OCI-LY1 (cell line): ENCODE data around the gene BRD4.
A peak's percentile ranks its signal among the peaks of the same experiment; 100 is the strongest.

ENCODE experiments used
- H2AFZ ChIP-seq: fragments of 200-600 bp; sonication (generic), shearing (Covaris generic); 2 replicates; pipeline ENCODE4 v1.6.0; 2014; ENCODE audit warnings: antibody characterized with exemption, mild to moderate bottlenecking, low read length
- H3F3A ChIP-seq: fragments of 200-600 bp; sonication (generic), shearing (Covaris generic); 2 replicates; pipeline ENCODE4 v1.6.0; 2014; ENCODE audit warnings: mild to moderate bottlenecking, antibody characterized with exemption, low read length, moderate library complexity; ENCODE audit not compliant: insufficient read depth
- H3K27ac ChIP-seq: fragments of 200-600 bp; sonication (generic); 2 replicates; pipeline ENCODE4 v1.5.1; 2014; ENCODE audit warnings: low read length, mixed run types, mild to moderate bottlenecking, low read depth; ENCODE audit not compliant: poor library complexity, severe bottlenecking
- H3K27me3 ChIP-seq: fragments of 200-600 bp; sonication (generic); 2 replicates; pipeline ENCODE4 v1.6.0; 2014; ENCODE audit warnings: antibody characterized with exemption, mild to moderate bottlenecking, low read length, moderate library complexity; ENCODE audit not compliant: insufficient read depth
- H3K36me3 ChIP-seq: fragments of 200-600 bp; sonication (generic); 2 replicates; pipeline ENCODE4 v1.6.1; 2014; ENCODE audit warnings: mild to moderate bottlenecking, antibody characterized with exemption, low read length, moderate library complexity, mixed read lengths; ENCODE audit not compliant: insufficient read depth
- H3K4me1 ChIP-seq: fragments of 200-600 bp; sonication (generic); 2 replicates; pipeline ENCODE4 v1.5.1; 2014; ENCODE audit warnings: mild to moderate bottlenecking, low read length, moderate library complexity; ENCODE audit not compliant: insufficient read depth, severe bottlenecking
- H3K4me2 ChIP-seq: fragments of 200-600 bp; sonication (generic), shearing (Covaris generic); 2 replicates; pipeline ENCODE4 v1.6.1; 2014; ENCODE audit warnings: low read length
- H3K4me3 ChIP-seq: fragments of 200-600 bp; sonication (generic); 2 replicates; pipeline ENCODE4 v1.5.1; 2014; ENCODE audit warnings: low read length, low read depth, mild to moderate bottlenecking, mixed read lengths; ENCODE audit not compliant: poor library complexity, severe bottlenecking
- H3K79me2 ChIP-seq: fragments of 200-600 bp; shearing (Covaris generic); 2 replicates; pipeline ENCODE4 v1.6.1; 2016; ENCODE audit warnings: mixed run types, low read length, mixed read lengths; ENCODE audit not compliant: insufficient read depth
- H3K9ac ChIP-seq: fragments of 200-600 bp; sonication (generic), shearing (Covaris generic); 2 replicates; pipeline ENCODE4 v1.6.1; 2014; ENCODE audit warnings: mild to moderate bottlenecking, low read length, mixed read lengths
- H3K9me2 ChIP-seq: fragments of 200-600 bp; sonication (generic), shearing (Covaris generic); 2 replicates; pipeline ENCODE4 v1.6.1; 2014; ENCODE audit warnings: low read depth, mild to moderate bottlenecking, low read length, mixed read lengths
- H3K9me3 ChIP-seq: fragments of 200-600 bp; shearing (Covaris generic); 2 replicates; pipeline ENCODE4 v1.6.1; 2014; ENCODE audit warnings: low read length, mixed read lengths
- H4K20me1 ChIP-seq: fragments of 200-600 bp; sonication (generic), shearing (Covaris generic); 2 replicates; pipeline ENCODE4 v1.6.0; 2016; ENCODE audit warnings: mild to moderate bottlenecking, low read length; ENCODE audit not compliant: insufficient read depth
- CTCF ChIP-seq: fragments of 200-600 bp; sonication (generic), shearing (Covaris generic); IDR thresholded peaks from 2 replicates; pipeline ENCODE4 v1.5.1; 2017; ENCODE audit warnings: mild to moderate bottlenecking, antibody characterized with exemption, low read length, moderate library complexity, mixed read lengths
- EZH2 ChIP-seq: fragments of 200-600 bp; sonication (generic), shearing (Covaris generic); IDR thresholded peaks from 2 replicates; pipeline ENCODE4 v1.8.0; 2017; ENCODE audit warnings: borderline replicate concordance, mixed run types, mild to moderate bottlenecking, antibody characterized with exemption, low read length, moderate library complexity, mixed read lengths

The BRD4 gene

GRCh38 chr19:15253513-15253912, 78.8 kb downstream of the BRD4 start:
- no peaks in the 10 kb centered on the region for H3K4me1 ChIP-seq
- no peak overlapping the region for H3K4me2 ChIP-seq
- H3K27me3 ChIP-seq, result no peaks in the 10 kb centered on the region
- no peak overlapping the region for H3K27ac ChIP-seq
- H3F3A ChIP-seq, result no peaks in the 10 kb centered on the region
- TF ChIP-seq CTCF (no peak), EZH2 (no peak)
- no peaks in the 10 kb centered on the region for H3K9me3 ChIP-seq
- no peaks in the 10 kb centered on the region for H3K79me2 ChIP-seq
- H3K4me3 ChIP-seq, result no peak overlapping the region
- no peaks in the 10 kb centered on the region for H3K9me2 ChIP-seq
- no peaks in the 10 kb centered on the region for H4K20me1 ChIP-seq
- H3K36me3 ChIP-seq, result peaks cover 96% of the 10 kb centered on the region
- H2AFZ ChIP-seq, result no peak overlapping the region
- H3K9ac ChIP-seq, result no peak overlapping the region

GRCh38 chr19:15253061-15253460, 79.3 kb downstream of the BRD4 start:
- no peak for TF ChIP-seq EZH2
- no peak for TF ChIP-seq CTCF
- no peaks in the 10 kb centered on the region for H3K9me3 ChIP-seq
- H4K20me1 ChIP-seq, result no peaks in the 10 kb centered on the region
- no peaks in the 10 kb centered on the region for H3K9me2 ChIP-seq
- no peak overlapping the region for H3K9ac ChIP-seq
- H3K36me3 ChIP-seq, result peaks cover 96% of the 10 kb centered on the region
- no peak overlapping the region for H2AFZ ChIP-seq
- H3K27ac ChIP-seq, result no peak overlapping the region
- no peaks in the 10 kb centered on the region for H3K79me2 ChIP-seq
- H3K4me2 ChIP-seq, result no peak overlapping the region
- H3K4me3 ChIP-seq, result no peak overlapping the region
- H3K27me3 ChIP-seq, result no peaks in the 10 kb centered on the region
- no peaks in the 10 kb centered on the region for H3K4me1 ChIP-seq
- H3F3A ChIP-seq, result no peaks in the 10 kb centered on the region

DNA sequence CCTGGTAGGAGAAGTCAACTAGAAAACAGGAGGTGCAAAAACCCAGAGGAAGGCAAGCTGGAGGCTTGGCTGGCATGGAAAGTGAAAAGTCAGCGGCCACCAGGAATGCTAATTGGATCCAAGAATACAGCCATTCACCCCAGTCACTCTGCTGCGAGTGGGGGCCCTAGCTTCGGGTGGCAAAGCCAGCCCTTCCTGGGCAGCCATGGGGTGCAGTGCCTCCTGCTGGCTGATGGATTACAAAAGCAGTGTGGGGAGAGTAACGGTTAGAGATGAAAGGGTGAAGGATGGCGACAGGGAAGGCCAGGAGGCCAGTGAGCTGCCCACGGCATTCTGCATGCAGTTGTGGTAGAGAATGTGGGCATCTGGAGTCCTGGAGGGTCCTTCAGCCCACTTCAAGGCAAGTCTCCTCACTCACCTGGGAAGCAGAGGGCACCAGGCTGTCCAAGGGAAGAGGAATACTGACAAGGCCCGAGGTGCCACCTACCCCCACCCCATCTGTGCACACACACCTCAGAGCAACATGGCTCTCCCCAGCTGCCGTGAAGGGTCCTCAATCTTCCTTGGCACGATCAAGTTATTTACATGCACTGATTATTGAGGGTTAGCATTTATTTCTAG, 79.8 kb downstream of the BRD4 start:
- peak; percentile 48 for TF ChIP-seq CTCF
- TF ChIP-seq EZH2, result no peak
- no peaks in the 10 kb centered on the region for H3K4me1 ChIP-seq
- peaks cover 96% of the 10 kb centered on the region for H3K36me3 ChIP-seq
- no peaks in the 10 kb centered on the region for H4K20me1 ChIP-seq
- H3K4me2 ChIP-seq, result no peak overlapping the region
- no peaks in the 10 kb centered on the region for H3K79me2 ChIP-seq
- H3K9me2 ChIP-seq, result no peaks in the 10 kb centered on the region
- H3K27ac ChIP-seq, result no peak overlapping the region
- H3K9me3 ChIP-seq, result no peaks in the 10 kb centered on the region
- H3K4me3 ChIP-seq, result no peak overlapping the region
- no peak overlapping the region for H3K9ac ChIP-seq
- H2AFZ ChIP-seq, result no peak overlapping the region
- H3F3A ChIP-seq, result no peaks in the 10 kb centered on the region
- H3K27me3 ChIP-seq, result no peaks in the 10 kb centered on the region
